Left colon (tissue), 2 donors: Measurements from ENCODE around the gene WDR72. TPM values are rescaled to one million over a fixed set of nuclear protein-coding genes. Genes with fewer than 3 reads are reported as not detected.
"Not testable (repeated sequence)": the region's sequence is repeated elsewhere in the genome, so short reads cannot be mapped to it uniquely, and the experiment has no call there.

ENCODE experiments used
- ATAC-seq: fragments of 200-7000 bp; cut with Tn5 transposase; one replicate; pipeline ENCODE4 v1.9.1; 2020; ENCODE audit warnings: mild to moderate bottlenecking, moderate library complexity
- DNase-seq, 2 donors: peaks; one replicate each; pipeline ENCODE4 v3.0.0-alpha.2; 2020
- intact Hi-C, 2 donors: fragments of 100-400 bp; cut with DNase I in 1 of 2; cut with micrococcal nuclease in 1 of 2; formaldehyde crosslinking; loops; one replicate each; pipeline versions ENCODE4 v1.11.2 to v1.14.0; 2022; cut with DNase I, micrococcal nuclease
- total RNA-seq, 2 donors: library from RNA; stranded (reverse); fragmentation: NEBNext Ultra II Directional; extraction: Animal tissue kit (Norgen Biotek cat#: 25700); gene quantifications; one replicate each; pipeline ENCODE4 v1.2.1, GENCODE V29; 2021
- donor health status: DM: no; HTN: no; CAD: no.
- donor health status: DM: yes; HTN: yes; CAD: no.

Gene WDR72
- total RNA-seq, 2 donors from 2014 or later = 0.12 to 1.2 TPM

DNA sequence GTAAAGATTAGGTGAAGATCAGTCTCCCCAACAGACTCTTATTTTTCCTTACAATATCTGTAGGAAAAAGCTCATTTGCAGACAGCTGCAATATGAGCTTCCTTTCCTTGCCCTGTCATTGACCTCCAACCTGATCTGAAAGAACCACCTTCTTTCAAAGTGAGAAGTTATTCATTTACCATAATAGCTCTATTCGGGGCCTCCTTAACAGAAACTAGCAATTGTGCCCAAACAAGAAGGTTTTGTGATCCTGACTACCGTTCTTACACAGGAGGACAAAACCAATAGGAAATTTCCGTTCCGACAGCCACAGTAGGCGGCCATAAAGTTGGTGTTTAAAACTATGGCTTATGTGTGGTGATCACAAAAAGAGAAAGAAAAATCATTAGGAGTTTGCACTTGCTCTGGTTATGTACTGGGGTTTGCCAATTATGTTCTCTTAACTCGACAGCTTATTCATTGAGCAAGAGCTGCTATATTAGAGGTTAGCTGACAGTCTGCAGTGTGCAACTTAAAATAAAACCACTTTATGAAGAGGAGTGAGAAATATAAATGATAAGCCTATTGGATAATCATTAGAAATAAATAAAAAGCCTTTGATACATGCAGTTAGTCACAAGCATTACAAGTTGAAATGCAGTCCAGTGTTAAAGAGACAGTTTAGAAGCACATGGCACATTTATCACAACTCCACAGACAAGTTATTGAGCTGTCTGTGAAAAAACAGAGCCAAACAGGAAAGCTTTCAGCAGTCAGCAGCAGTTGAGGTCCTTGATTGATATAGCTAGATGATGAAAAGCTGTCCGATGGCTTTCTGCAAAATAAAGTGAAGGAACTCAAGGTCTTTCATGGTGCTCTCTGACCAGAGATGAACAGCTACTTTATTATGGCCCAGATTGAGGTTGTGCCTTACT, 199.8 kb downstream of the WDR72 start:
- peak in 1 of 2 donors; percentile 25 for DNase-seq
- ATAC-seq = peak; percentile 95
- intact Hi-C loops = no loop called here

- intact Hi-C loops = no loop called here
- no peak for ATAC-seq
- DNase-seq = no peak
Observed at GRCh38 chr15:53558384-53558783, 201.1 kb downstream of the WDR72 start.

DNA sequence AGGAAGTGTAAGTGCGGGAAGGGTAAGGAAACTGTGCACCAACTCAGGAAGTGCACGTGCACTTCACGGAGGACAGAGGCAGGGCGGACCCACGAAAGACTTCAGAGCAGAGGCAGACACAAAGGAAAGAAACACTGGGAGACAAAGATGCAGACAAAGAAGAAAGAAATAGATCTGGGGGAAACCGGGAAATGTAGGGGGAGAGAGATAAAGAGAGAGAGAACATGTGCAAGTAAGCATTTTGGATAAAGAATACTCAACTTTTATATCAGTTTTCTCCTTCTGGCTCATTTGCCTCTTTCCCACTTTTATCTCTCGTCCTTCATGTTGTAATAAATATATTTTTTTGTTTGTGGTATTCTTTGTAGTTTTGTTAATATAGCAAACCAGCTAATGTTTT, 204.2 kb downstream of the WDR72 start:
- intact Hi-C loops = no loop called here
- ATAC-seq (no peak), DNase-seq (no peak)

GRCh38 chr15:53549697-53550305, 209.7 kb downstream of the WDR72 start:
- no peak for DNase-seq
- intact Hi-C loops = no loop called here
- ATAC-seq = peak; percentile 95

DNA sequence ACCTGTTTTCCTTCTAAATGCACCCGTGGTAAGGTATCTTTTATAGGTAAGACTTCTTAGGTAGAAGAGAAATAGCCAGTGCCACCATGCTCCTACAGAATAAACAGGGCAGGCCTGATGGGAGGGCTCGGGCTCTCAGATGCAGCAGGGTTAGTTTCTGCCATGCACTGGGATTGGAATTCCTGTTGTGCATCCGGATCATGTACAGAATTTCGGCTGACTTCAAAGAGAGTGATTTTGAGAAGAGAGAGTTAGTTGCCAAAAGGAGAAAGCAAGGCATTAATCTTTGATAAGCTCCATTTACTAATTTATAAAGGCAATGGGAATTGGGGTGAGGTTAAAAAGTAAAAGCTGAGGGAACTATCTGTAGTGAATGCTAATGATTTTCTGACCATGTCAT, 211.2 kb downstream of the WDR72 start:
- no peak for ATAC-seq
- intact Hi-C loops = no loop called here
- no peak for DNase-seq

GRCh38 chr15:53540626-53541300, 218.7 kb downstream of the WDR72 start:
- DNase-seq, intact Hi-C loops, ATAC-seq: not testable (repeated sequence)

DNA sequence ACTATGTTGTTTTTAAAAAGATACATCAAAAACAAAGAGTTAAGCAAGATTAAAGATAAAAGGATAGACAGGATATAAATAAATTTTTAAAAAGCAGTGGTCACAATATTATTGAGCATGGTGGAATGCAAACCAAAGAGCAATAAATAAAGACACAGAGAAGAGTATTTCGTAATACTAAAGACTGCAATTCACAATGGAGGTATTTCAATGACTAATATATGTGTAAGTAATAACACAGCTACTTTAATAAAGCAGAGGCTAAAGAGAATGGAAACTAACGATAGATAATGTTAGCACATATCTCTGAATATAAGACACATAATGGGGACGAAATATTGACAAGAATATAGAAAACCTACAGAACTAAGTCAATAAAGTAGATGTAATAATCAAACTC, 219.6 kb downstream of the WDR72 start:
- intact Hi-C loops = no loop called here
- ATAC-seq = no peak
- no peak for DNase-seq

- intact Hi-C loops = no loop called here
- ATAC-seq = no peak
- no peak for DNase-seq
Observed at GRCh38 chr15:53536479-53537120, 222.9 kb downstream of the WDR72 start.

DNA sequence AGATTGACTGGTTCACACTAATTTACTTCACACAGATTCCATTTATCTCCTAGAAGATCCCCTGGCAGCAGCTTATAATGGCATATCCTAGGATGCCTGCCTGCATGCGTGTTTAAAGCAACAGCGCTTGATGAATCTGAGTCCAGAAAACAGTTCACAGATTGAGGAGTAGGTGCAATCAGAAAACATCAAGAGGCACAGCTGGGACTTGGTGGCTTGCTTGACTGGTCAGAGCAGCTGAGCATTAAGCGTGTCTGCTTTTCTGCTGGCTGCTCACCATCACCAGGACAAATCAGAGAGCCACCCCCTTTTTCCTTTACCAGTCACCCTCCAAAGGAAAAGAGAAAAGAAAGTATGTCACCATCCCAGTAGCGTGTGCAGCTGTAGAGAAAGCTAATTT, 223.6 kb downstream of the WDR72 start:
- DNase-seq = no peak
- no peak for ATAC-seq
- intact Hi-C loops = no loop called here

DNA sequence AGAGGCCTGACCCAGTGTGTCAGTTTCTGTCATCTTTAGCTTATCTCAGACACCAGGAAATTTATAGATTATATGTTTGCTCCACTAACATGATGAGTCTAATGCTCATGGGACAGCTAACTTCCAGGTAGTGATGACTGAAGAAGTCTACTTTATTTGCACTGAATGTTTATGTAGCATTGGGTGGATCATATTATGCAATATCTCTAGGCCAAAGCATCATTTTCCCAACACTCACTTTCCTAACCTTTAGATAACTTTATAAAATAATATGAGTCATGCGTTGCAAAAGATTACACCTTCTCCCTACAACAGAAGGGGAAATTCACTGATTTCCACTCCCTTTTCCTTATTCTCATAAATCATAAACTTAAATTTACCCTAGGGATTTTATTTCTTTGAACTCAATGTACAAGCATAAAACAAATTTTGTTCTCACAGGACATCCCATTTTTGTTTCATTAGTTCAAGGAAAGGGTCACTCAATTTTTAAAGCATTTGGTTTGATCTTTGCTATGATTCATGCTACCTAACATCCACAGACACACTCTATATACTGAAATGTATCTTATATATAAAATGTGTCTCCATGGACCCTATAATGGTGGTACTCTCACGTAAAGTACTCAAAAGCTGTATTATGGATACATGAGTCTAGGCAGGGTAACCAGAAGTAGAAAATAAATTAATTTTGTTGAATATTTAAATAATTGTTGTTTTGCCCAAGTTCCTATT, 225.2 kb downstream of the WDR72 start:
- no peak for DNase-seq
- ATAC-seq = peak; percentile 77
- intact Hi-C loops = no loop called here

DNA sequence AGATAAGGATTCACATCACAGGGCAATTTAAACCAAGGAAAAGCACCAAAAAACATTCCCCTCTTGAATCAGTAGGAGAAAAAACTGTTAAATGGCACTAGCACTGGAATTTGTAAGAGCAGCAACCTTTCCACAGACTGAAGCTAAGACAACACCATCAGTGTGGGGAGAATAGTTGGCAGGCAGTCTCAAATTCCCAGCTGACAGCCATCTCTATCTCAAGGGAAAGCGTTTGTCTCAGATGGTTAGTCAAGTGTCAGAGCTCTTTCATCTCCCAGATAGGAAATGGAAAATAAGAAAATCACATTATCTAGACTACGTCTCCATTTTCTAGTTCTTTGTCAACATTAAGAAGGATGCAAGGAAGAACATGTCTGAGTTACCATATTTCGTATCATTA, 228.7 kb downstream of the WDR72 start:
- DNase-seq = no peak
- no peak for ATAC-seq
- intact Hi-C loops = no loop called here

DNA sequence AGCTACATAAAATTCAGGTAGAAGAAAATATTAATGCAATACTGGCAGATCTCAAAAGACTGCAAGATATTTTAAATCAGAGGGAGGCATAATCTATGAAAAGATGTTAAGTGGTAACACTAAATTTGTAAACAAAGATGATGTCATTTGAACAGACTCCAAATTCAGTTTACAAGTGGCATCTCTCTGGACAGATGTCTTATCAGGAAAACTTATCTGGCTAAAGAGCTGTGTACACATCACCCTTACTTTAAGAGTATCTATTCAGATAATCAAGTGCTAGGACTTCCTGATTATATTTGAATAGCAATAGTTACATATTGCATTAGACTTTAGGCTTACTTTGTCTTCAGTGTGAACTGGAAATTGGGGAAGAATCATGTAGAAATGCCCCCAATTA, 231.5 kb downstream of the WDR72 start:
- DNase-seq = no peak
- intact Hi-C loops = no loop called here
- no peak for ATAC-seq

DNA sequence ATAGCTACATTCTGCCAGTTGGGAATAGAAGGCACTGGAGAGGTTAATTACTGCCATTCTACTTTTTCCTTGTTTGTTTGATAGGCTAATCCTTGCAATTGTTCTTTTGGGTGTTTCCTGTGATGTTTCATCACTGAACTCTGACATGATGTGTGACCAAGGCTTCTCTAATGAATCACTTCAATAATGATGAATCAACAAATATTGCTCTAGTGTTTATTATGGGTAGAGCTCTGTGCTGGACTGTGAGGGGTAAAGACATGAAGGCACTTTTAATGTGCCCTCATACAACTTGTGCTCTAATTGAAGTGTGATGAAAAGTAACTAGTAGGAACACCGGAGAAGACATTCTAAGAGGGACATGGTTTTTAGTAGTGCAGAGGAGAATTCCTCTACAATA, 233.6 kb downstream of the WDR72 start:
- ATAC-seq (no peak), DNase-seq (no peak)
- intact Hi-C loops = no loop called here

DNA sequence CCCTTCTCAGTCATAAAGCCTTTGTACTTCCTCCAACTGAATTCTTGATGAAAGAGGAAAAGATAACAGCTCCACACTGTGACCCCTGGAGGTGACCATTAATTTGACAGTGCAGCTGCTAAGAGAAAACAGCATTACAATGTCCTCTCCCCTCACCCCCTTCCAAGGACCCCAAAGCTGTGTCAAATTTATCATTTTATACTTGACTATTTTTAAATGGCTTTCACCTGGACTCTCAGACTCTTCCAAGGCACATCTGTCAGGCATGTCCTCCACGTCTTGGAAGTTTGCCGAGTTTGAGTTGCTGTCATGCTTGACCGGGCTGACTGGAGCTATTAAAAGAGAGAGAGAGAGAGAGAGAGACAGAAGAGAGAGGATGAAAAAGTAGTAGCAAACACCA, 236.5 kb downstream of the WDR72 start:
- ATAC-seq = no peak
- intact Hi-C loops = no loop called here
- DNase-seq = no peak

DNA sequence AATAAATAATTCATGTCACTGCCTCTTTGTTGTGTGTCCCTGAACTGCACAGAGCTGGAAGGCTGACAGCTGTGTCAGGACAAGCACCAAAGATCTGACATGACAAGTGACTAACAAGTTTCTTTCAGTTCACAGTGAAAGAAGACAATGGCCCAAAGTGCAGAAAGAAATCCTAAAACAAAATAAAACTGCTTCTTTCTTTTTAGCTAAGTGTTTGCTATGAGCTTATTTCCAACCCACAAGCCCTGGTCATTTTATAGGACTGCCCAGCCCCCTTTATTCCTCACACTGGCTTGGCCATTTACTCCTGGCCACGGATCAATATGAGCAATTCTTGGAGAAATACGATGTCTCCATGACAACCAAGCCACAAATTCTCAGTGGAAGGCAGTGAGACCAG, 238.5 kb downstream of the WDR72 start:
- DNase-seq (no peak), ATAC-seq (no peak)
- intact Hi-C loops = no loop called here

DNA sequence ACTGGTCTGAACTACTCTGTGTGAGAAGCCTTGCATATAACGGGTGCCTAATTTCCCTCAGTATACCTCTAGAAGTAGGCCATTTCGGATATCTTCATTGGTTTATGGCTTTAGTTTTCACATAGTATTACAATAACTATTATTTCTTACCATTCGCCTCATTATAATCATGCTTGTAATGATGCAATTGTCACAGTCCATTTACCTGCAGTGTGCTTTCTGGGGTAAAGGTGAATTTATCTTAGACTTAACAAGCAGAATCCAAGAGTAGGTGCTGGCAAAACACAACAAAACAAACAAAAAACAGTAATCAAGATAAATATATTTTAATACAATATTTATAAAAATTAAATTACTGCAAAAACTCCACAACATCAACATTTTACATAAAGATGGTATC, 246.0 kb downstream of the WDR72 start:
- no peak for DNase-seq
- intact Hi-C loops = no loop called here
- ATAC-seq = no peak

DNA sequence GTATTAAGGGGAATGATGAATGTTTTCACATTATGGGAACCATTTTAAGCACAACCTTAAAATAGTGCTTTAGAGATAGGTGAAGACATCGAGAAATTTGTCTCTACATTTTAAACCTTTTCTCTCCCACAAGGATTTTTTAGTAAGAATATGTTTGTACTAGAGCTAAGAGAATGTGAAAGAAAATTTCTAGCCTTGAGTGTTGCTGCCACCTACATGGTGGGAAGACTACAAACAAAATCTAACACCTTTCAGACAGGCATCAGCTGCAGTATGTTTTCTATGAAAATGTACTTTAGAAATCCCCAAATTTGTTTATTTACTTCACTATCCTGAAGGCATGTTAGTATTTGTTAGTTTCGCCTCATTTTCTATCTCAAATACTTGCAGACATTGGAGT, 247.4 kb downstream of the WDR72 start:
- no peak for DNase-seq
- no peak for ATAC-seq
- intact Hi-C loops = no loop called here

- intact Hi-C loops = no loop called here
- DNase-seq (no peak), ATAC-seq (no peak)
Observed at GRCh38 chr15:53511175-53511574, 248.3 kb downstream of the WDR72 start.

DNA sequence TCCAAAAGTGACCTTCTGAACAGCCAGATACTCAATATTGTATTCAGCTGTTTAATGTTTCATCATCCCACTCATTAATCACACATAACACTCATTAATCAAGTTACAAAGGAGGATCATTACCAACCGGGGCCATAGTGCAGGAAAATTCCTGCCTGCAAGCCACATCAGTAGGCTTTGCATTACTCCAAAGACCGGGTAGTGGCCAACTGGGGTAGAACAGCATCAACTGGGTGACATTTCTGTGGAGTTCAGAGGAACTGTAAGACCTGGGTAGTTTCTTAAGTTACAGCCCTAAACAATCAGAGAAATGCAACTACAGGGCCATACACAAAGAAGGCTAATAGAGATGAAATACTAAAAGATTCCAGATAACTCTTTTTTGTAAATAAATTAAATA, 253.1 kb downstream of the WDR72 start:
- no peak for ATAC-seq
- intact Hi-C loops = no loop called here
- DNase-seq = no peak
